Measurements from ENCODE around the gene MED15. TPM values are rescaled to one million over a fixed set of nuclear protein-coding genes. Genes with fewer than 3 reads are reported as not detected.

Gene MED15
- total and polyA plus RNA-seq, 10 of the 15 experiments (the other 5 are each of a cell fraction or from before 2014, with no cell fraction given) = 1.4 to 75.2 (median 26.9) TPM

DNA sequence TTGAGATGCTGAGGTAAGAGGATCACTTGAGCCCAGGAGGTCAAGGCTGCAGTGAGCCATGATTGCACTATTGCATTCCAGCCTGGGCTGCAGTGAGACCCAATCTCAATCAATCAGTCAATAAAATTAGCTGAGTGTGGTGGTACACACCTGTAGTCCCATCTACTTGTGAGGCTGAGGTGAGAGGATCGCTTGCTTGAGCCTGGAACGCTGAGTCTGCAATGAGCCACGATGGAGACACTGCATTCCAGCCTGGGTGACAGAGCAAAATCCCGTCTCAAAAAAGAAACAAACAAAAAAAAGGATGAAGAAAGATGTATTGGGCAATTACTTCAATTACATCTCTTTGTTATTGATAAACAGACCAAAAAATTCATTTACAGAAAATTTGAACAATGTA lies 54.5 kb downstream of the MED15 start:
- in situ Hi-C loops (cut with MboI) (no loop called here), intact Hi-C loops (cut with micrococcal nuclease; ENCODE audit: unreplicated experiment) (loop anchor here (10.0 kb wide), 1 partner anchor 147 kb away; no protein-coding TSS in a partner anchor)
- FAIRE-seq (no peak), ATAC-seq (no peak), DNase-seq (ENCODE audit: low read depth, low spot score) (no peak)
- RAD21 ChIA-PET (ENCODE audit: unreplicated experiment) = no interaction called here
- Histone ChIP-seq H3K27ac (ENCODE audit: control insufficient read depth, insufficient read depth) (no peak overlapping the region), H3K4me3 (no peak overlapping the region), H3K79me2 (ENCODE audit: control insufficient read depth, insufficient read depth, low read length) (no peaks in the 10 kb centered on the region), H3K36me3 (ENCODE audit: control insufficient read depth in 2 of 2, insufficient read depth in 2 of 2, low read length in 1 of 2) (peaks cover 34 to 37% of the 10 kb centered on the region in 2 experiments), H3K9me3 (replicated peaks; ENCODE audit: control insufficient read depth, insufficient read depth, low read length) (peaks cover 3% of the 10 kb centered on the region; the same call in 1 of the 3 replicates), H4K20me1 (ENCODE audit: control insufficient read depth, insufficient read depth) (no peaks in the 10 kb centered on the region), H3K27me3 (replicated peaks in 1 of 2; ENCODE audit: control insufficient read depth in 2 of 2, insufficient read depth in 2 of 2, low read length in 1 of 2) (no peaks in the 10 kb centered on the region), H3K4me1 (ENCODE audit: control insufficient read depth, insufficient read depth, low read length) (no peaks in the 10 kb centered on the region), H3K9ac (ENCODE audit: control insufficient read depth, insufficient read depth, low read length) (no peak overlapping the region), H2AFZ (ENCODE audit: control insufficient read depth, low read depth, low read length) (no peak overlapping the region), H3K4me2 (ENCODE audit: control insufficient read depth, insufficient read depth) (no peak overlapping the region)
- BruUV-seq (replicated peaks) = no TSS peak
- CTCF ChIA-PET = interaction anchor here (0.7 to 4.2 kb wide), 2 partner anchors 77 to 180 kb away, joined by 3 to 16 read pairs; no protein-coding TSS in a partner anchor
- TF ChIP-seq SIN3A (IDR thresholded peaks at IDR 0.05; ENCODE audit: low read depth, low read length) (no peak), DPF2 (IDR thresholded peaks at IDR 0.05) (no peak), ZNF24 (IDR thresholded peaks at IDR 0.05) (no peak), ZNF622 (IDR thresholded peaks at IDR 0.05) (no peak)
- POLR2A ChIA-PET = no interaction called here
- SMC1A ChIA-PET (ENCODE audit: uncharacterized antibody, unreplicated experiment) = no interaction called here
- 99% methylated on average over 4 of the region's 4 CpGs for WGBS (ENCODE audit: insufficient coverage, insufficient replicate concordance, low lambda C conversion rate, missing lambda C conversion rate)

DNA sequence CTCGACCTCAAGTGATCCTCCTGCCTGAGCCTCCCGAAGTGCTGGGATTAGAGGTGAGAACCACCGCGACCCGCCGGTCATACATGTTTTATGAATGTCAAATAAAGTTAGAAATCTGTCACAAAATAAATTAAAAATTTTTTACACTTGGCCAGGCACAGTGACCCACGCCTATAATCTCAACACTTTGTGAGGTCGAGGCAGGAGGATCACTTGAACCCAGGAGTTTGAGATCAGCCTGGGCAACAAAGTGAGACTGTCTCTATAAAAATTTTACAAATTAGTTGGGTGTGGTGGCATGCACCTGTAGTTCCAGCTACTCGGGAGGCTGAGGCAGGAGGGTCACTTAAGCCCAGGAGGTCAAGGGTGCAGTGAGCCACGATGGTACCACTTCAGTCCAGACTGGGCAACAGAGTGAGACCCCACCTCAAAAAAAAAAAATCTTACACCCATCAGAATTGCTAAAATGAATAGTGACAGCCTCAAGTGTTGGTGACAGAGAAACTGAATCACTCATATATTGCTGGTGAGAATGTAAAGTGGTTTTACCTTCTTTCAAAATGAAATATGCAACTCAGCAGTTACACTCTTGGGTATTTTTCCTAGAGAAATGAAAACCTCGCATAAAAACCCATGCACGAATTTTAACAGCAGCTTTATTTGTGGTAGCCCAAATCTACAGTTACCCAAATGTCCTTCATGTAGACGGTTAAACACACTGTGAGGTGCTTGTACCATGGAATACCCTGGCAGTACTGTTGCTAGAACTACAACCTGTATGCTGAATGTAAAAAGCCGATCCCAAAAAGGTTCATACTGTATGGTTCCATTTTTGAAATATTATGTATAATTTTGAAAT lies 55.4 kb downstream of the MED15 start:
- ChIA-PET CTCF (interaction anchor here (0.7 to 4.2 kb wide), 9 partner anchors 10 to 182 kb away, joined by 3 to 18 read pairs (median 6); no protein-coding TSS in a partner anchor), SMC1A (ENCODE audit: uncharacterized antibody, unreplicated experiment) (no interaction called here), POLR2A (no interaction called here), RAD21 (ENCODE audit: unreplicated experiment) (no interaction called here)
- 67% methylated on average over 14 of the region's 14 CpGs for WGBS (ENCODE audit: insufficient coverage, insufficient replicate concordance, low lambda C conversion rate, missing lambda C conversion rate)
- H3K27ac ChIP-seq (ENCODE audit: control insufficient read depth, insufficient read depth) = no peak overlapping the region
- in situ Hi-C loops (cut with MboI) = no loop called here
- intact Hi-C loops (cut with micrococcal nuclease; ENCODE audit: unreplicated experiment) = loop anchor here (10.0 kb wide), 1 partner anchor 148 kb away; no protein-coding TSS in a partner anchor
- no peak overlapping the region for H3K9ac ChIP-seq (ENCODE audit: control insufficient read depth, insufficient read depth, low read length)
- DNase-seq (ENCODE audit: low read depth, low spot score) (no peak), ATAC-seq (no peak), FAIRE-seq (no peak)
- no peak overlapping the region for H3K4me3 ChIP-seq
- H3K4me2 ChIP-seq (ENCODE audit: control insufficient read depth, insufficient read depth) = no peak overlapping the region
- H2AFZ ChIP-seq (ENCODE audit: control insufficient read depth, low read depth, low read length) = no peak overlapping the region
- H3K27me3 ChIP-seq (replicated peaks in 1 of 2; ENCODE audit: control insufficient read depth in 2 of 2, insufficient read depth in 2 of 2, low read length in 1 of 2) = no peaks in the 10 kb centered on the region
- TF ChIP-seq CHD4 (IDR thresholded peaks at IDR 0.05) (no peak), EED (IDR thresholded peaks at IDR 0.05; ENCODE audit: low read depth) (no peak), DPF2 (IDR thresholded peaks at IDR 0.05) (no peak), TCF12 (IDR thresholded peaks at IDR 0.05; ENCODE audit: low read depth, low read length) (no peak), NFIC (IDR thresholded peaks at IDR 0.05; ENCODE audit: low read depth, low read length) (no peak), IRF4 (IDR thresholded peaks at IDR 0.05; ENCODE audit: low read depth, low read length) (no peak), ATF7 (IDR thresholded peaks at IDR 0.05; ENCODE audit: low read depth) (no peak), TARDBP (IDR thresholded peaks at IDR 0.05; ENCODE audit: borderline replicate concordance) (no peak)
- TF ChIP-seq, protein P1, sequence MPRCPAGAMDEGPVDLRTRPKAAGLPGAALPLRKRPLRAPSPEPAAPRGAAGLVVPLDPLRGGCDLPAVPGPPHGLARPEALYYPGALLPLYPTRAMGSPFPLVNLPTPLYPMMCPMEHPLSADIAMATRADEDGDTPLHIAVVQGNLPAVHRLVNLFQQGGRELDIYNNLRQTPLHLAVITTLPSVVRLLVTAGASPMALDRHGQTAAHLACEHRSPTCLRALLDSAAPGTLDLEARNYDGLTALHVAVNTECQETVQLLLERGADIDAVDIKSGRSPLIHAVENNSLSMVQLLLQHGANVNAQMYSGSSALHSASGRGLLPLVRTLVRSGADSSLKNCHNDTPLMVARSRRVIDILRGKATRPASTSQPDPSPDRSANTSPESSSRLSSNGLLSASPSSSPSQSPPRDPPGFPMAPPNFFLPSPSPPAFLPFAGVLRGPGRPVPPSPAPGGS (IDR thresholded peaks at IDR 0.05; ENCODE audit: borderline replicate concordance, insufficient read depth, low read depth, low read length, poor library complexity, severe bottlenecking) = no peak
- TF ChIP-seq, protein P2, sequence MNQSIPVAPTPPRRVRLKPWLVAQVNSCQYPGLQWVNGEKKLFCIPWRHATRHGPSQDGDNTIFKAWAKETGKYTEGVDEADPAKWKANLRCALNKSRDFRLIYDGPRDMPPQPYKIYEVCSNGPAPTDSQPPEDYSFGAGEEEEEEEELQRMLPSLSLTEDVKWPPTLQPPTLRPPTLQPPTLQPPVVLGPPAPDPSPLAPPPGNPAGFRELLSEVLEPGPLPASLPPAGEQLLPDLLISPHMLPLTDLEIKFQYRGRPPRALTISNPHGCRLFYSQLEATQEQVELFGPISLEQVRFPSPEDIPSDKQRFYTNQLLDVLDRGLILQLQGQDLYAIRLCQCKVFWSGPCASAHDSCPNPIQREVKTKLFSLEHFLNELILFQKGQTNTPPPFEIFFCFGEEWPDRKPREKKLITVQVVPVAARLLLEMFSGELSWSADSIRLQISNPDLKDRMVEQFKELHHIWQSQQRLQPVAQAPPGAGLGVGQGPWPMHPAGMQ (IDR thresholded peaks at IDR 0.05; ENCODE audit: borderline replicate concordance) = no peak
- H3K36me3 ChIP-seq (ENCODE audit: control insufficient read depth in 2 of 2, insufficient read depth in 2 of 2, low read length in 1 of 2) = peaks cover 35 to 39% of the 10 kb centered on the region in 2 experiments
- H3K9me3 ChIP-seq (replicated peaks; ENCODE audit: control insufficient read depth, insufficient read depth, low read length) = peaks cover 3% of the 10 kb centered on the region; the same call in 1 of the 3 replicates
- H3K4me1 ChIP-seq (ENCODE audit: control insufficient read depth, insufficient read depth, low read length) = no peaks in the 10 kb centered on the region
- H3K79me2 ChIP-seq (ENCODE audit: control insufficient read depth, insufficient read depth, low read length) = no peaks in the 10 kb centered on the region
- no peaks in the 10 kb centered on the region for H4K20me1 ChIP-seq (ENCODE audit: control insufficient read depth, insufficient read depth)
- no TSS peak for BruUV-seq (replicated peaks)

Measured in GM12878 (cell line).